ENCODE results near the gene CDK11A.
A peak's percentile ranks its signal among the peaks of the same experiment; 100 is the strongest.
"Not testable (repeated sequence)": the region's sequence is repeated elsewhere in the genome, so short reads cannot be mapped to it uniquely, and the experiment has no call there.

The CDK11A gene

GRCh38 chr1:1703796-1704195 lies 20.4 kb downstream of the CDK11A start:
- H3K9ac ChIP-seq (ENCODE audit: low read depth, low read length): no peak overlapping the region
- no peaks in the 10 kb centered on the region for H3K9me3 ChIP-seq (ENCODE audit: insufficient read depth, low read depth, low read length)
- H3K4me1 ChIP-seq (ENCODE audit: insufficient read depth, low read length): no peaks in the 10 kb centered on the region

GRCh38 chr1:1702506-1702905 lies 21.7 kb downstream of the CDK11A start:
- H3K4me1 ChIP-seq (ENCODE audit: insufficient read depth, low read length); H3K27me3 ChIP-seq (ENCODE audit: insufficient read depth, low read length); H3K9me3 ChIP-seq (ENCODE audit: insufficient read depth, low read depth, low read length); H3K27ac ChIP-seq (ENCODE audit: low read length); H3K36me3 ChIP-seq (ENCODE audit: insufficient read depth, low read depth, low read length); H3K4me3 ChIP-seq (ENCODE audit: low read length); H3K9ac ChIP-seq (ENCODE audit: low read depth, low read length): not testable (repeated sequence)

More at GRCh38 chr1:1703796-1704195, 20.4 kb downstream of the CDK11A start:
- Histone ChIP-seq H3K27ac (ENCODE audit: low read length) (no peak overlapping the region), H3K27me3 (ENCODE audit: insufficient read depth, low read length) (no peaks in the 10 kb centered on the region), H3K4me3 (ENCODE audit: low read length) (no peak overlapping the region), H3K36me3 (ENCODE audit: insufficient read depth, low read depth, low read length) (no peaks in the 10 kb centered on the region)

GRCh38 chr1:1700557-1700956 lies 23.6 kb downstream of the CDK11A start:
- H3K36me3 ChIP-seq (ENCODE audit: insufficient read depth, low read depth, low read length); H3K27ac ChIP-seq (ENCODE audit: low read length); H3K27me3 ChIP-seq (ENCODE audit: insufficient read depth, low read length); H3K9ac ChIP-seq (ENCODE audit: low read depth, low read length); H3K4me3 ChIP-seq (ENCODE audit: low read length); H3K9me3 ChIP-seq (ENCODE audit: insufficient read depth, low read depth, low read length); H3K4me1 ChIP-seq (ENCODE audit: insufficient read depth, low read length): not testable (repeated sequence)

- H3K27me3 ChIP-seq (ENCODE audit: insufficient read depth, low read length); H3K9me3 ChIP-seq (ENCODE audit: insufficient read depth, low read depth, low read length); H3K9ac ChIP-seq (ENCODE audit: low read depth, low read length); H3K36me3 ChIP-seq (ENCODE audit: insufficient read depth, low read depth, low read length); H3K27ac ChIP-seq (ENCODE audit: low read length); H3K4me3 ChIP-seq (ENCODE audit: low read length); H3K4me1 ChIP-seq (ENCODE audit: insufficient read depth, low read length): not testable (repeated sequence)
These were observed 24.1 kb downstream of the CDK11A start for GRCh38 chr1:1700067-1700466.

- not testable (repeated sequence) for H3K9ac ChIP-seq (ENCODE audit: low read depth, low read length); H3K4me1 ChIP-seq (ENCODE audit: insufficient read depth, low read length); H3K36me3 ChIP-seq (ENCODE audit: insufficient read depth, low read depth, low read length); H3K27me3 ChIP-seq (ENCODE audit: insufficient read depth, low read length); H3K27ac ChIP-seq (ENCODE audit: low read length); H3K9me3 ChIP-seq (ENCODE audit: insufficient read depth, low read depth, low read length); H3K4me3 ChIP-seq (ENCODE audit: low read length)
These were observed 25.1 kb downstream of the CDK11A start for GRCh38 chr1:1699061-1699460.

- not testable (repeated sequence) for H3K27me3 ChIP-seq (ENCODE audit: insufficient read depth, low read length); H3K4me1 ChIP-seq (ENCODE audit: insufficient read depth, low read length); H3K36me3 ChIP-seq (ENCODE audit: insufficient read depth, low read depth, low read length); H3K4me3 ChIP-seq (ENCODE audit: low read length); H3K27ac ChIP-seq (ENCODE audit: low read length); H3K9ac ChIP-seq (ENCODE audit: low read depth, low read length); H3K9me3 ChIP-seq (ENCODE audit: insufficient read depth, low read depth, low read length)
These were observed 26.6 kb downstream of the CDK11A start for GRCh38 chr1:1697358-1698183.

GRCh38 chr1:1696431-1697357 lies 27.5 kb downstream of the CDK11A start:
- H3K27me3 ChIP-seq (ENCODE audit: insufficient read depth, low read length); H3K27ac ChIP-seq (ENCODE audit: low read length); H3K36me3 ChIP-seq (ENCODE audit: insufficient read depth, low read depth, low read length); H3K9ac ChIP-seq (ENCODE audit: low read depth, low read length); H3K4me3 ChIP-seq (ENCODE audit: low read length); H3K9me3 ChIP-seq (ENCODE audit: insufficient read depth, low read depth, low read length); H3K4me1 ChIP-seq (ENCODE audit: insufficient read depth, low read length): not testable (repeated sequence)

GRCh38 chr1:1692714-1693647 lies 31.2 kb downstream of the CDK11A start, which contains the start of gene SLC35E2B:
Gene SLC35E2B, minus strand, starts transcription at chr1:1692795. Its CDS starts 16,096 bp downstream, at chr1:1676699.
- Histone ChIP-seq H3K9ac (ENCODE audit: low read depth, low read length) (peak within 1 kb of the TSS; percentile 51; the same call in 1 of the 2 replicates), H3K4me3 (ENCODE audit: low read length) (peak within 1 kb of the TSS; percentile 51; the same call in 1 of the 2 replicates)
- H3K9me3 ChIP-seq (ENCODE audit: insufficient read depth, low read depth, low read length); H3K4me1 ChIP-seq (ENCODE audit: insufficient read depth, low read length); H3K27me3 ChIP-seq (ENCODE audit: insufficient read depth, low read length); H3K36me3 ChIP-seq (ENCODE audit: insufficient read depth, low read depth, low read length); H3K27ac ChIP-seq (ENCODE audit: low read length): not testable (repeated sequence)

GRCh38 chr1:1692324-1692713 lies 31.8 kb downstream of the CDK11A start:
- H3K4me1 ChIP-seq (ENCODE audit: insufficient read depth, low read length); H3K36me3 ChIP-seq (ENCODE audit: insufficient read depth, low read depth, low read length); H3K9me3 ChIP-seq (ENCODE audit: insufficient read depth, low read depth, low read length); H3K27me3 ChIP-seq (ENCODE audit: insufficient read depth, low read length); H3K27ac ChIP-seq (ENCODE audit: low read length): not testable (repeated sequence)
- peak overlapping the region; percentile 51; the same call in 1 of the 2 replicates for H3K9ac ChIP-seq (ENCODE audit: low read depth, low read length)
- H3K4me3 ChIP-seq (ENCODE audit: low read length): peak overlapping the region; percentile 51; the same call in 1 of the 2 replicates

- H3K27me3 ChIP-seq (ENCODE audit: insufficient read depth, low read length); H3K9me3 ChIP-seq (ENCODE audit: insufficient read depth, low read depth, low read length); H3K27ac ChIP-seq (ENCODE audit: low read length); H3K4me3 ChIP-seq (ENCODE audit: low read length); H3K36me3 ChIP-seq (ENCODE audit: insufficient read depth, low read depth, low read length); H3K4me1 ChIP-seq (ENCODE audit: insufficient read depth, low read length); H3K9ac ChIP-seq (ENCODE audit: low read depth, low read length): not testable (repeated sequence)
These were observed 32.7 kb downstream of the CDK11A start for GRCh38 chr1:1691443-1691842.

- not testable (repeated sequence) for H3K9me3 ChIP-seq (ENCODE audit: insufficient read depth, low read depth, low read length); H3K27me3 ChIP-seq (ENCODE audit: insufficient read depth, low read length); H3K4me1 ChIP-seq (ENCODE audit: insufficient read depth, low read length); H3K9ac ChIP-seq (ENCODE audit: low read depth, low read length); H3K27ac ChIP-seq (ENCODE audit: low read length); H3K4me3 ChIP-seq (ENCODE audit: low read length); H3K36me3 ChIP-seq (ENCODE audit: insufficient read depth, low read depth, low read length)
These were observed 34.6 kb downstream of the CDK11A start for GRCh38 chr1:1689526-1689925.

Measured in iPS-20b (cell line).